OCI-LY1 (cell line): ENCODE data around the gene SYNGR1.

Experiments
- CTCF ChIP-seq: fragments of 200-600 bp; sonication (generic), shearing (Covaris generic); IDR thresholded peaks from 2 replicates; pipeline ENCODE4 v1.5.1; 2017; ENCODE audit warnings: mild to moderate bottlenecking, antibody characterized with exemption, low read length, moderate library complexity, mixed read lengths
- EZH2 ChIP-seq: fragments of 200-600 bp; sonication (generic), shearing (Covaris generic); IDR thresholded peaks from 2 replicates; pipeline ENCODE4 v1.8.0; 2017; ENCODE audit warnings: borderline replicate concordance, mixed run types, mild to moderate bottlenecking, antibody characterized with exemption, low read length, moderate library complexity, mixed read lengths

GRCh38 chr22:39369586-39369985 lies 19.8 kb downstream of the SYNGR1 start:
- no peak for TF ChIP-seq CTCF
- no peak for TF ChIP-seq EZH2
